ENCODE data around the gene GTF3C5.
A peak's percentile ranks its signal among the peaks of the same experiment; 100 is the strongest.

The GTF3C5 gene

GRCh38 chr9:133032171-133032570 is 1.4 kb downstream of the GTF3C5 start:
- DNase-seq, result no peak

GRCh38 chr9:133035669-133036068 is 4.9 kb downstream of the GTF3C5 start:
- DNase-seq, result no peak

GRCh38 chr9:133037775-133038515 is 7.1 kb downstream of the GTF3C5 start:
- no peak for DNase-seq

- DNase-seq, result peak; percentile 60 to 70
Measured at GRCh38 chr9:133040892-133041479, 10.2 kb downstream of the GTF3C5 start.

GRCh38 chr9:133041958-133042357 is 11.2 kb downstream of the GTF3C5 start:
- DNase-seq, result no peak

GRCh38 chr9:133042676-133043075 is 11.9 kb downstream of the GTF3C5 start:
- DNase-seq, result no peak

GRCh38 chr9:133043449-133044035 is 12.7 kb downstream of the GTF3C5 start:
- no peak for DNase-seq

- DNase-seq, result no peak
Measured at GRCh38 chr9:133044125-133044524, 13.3 kb downstream of the GTF3C5 start.

GRCh38 chr9:133044661-133045060 is 13.9 kb downstream of the GTF3C5 start:
- DNase-seq, result no peak

GRCh38 chr9:133045132-133045531 is 14.3 kb downstream of the GTF3C5 start:
- no peak for DNase-seq

GRCh38 chr9:133046196-133046899 is 15.6 kb downstream of the GTF3C5 start:
- no peak for DNase-seq

GRCh38 chr9:133046900-133047295 is 16.1 kb downstream of the GTF3C5 start:
- DNase-seq, result no peak

GRCh38 chr9:133048595-133048994 is 17.8 kb downstream of the GTF3C5 start:
- DNase-seq, result peak in 1 of 2 experiments; percentile 37

GRCh38 chr9:133049043-133049442 is 18.2 kb downstream of the GTF3C5 start:
- no peak for DNase-seq

- DNase-seq, result no peak
Measured at GRCh38 chr9:133050142-133050541, 19.3 kb downstream of the GTF3C5 start.

GRCh38 chr9:133050781-133051180 is 20.0 kb downstream of the GTF3C5 start:
- DNase-seq, result no peak

GRCh38 chr9:133051281-133051900 is 20.6 kb downstream of the GTF3C5 start:
- no peak for DNase-seq

- no peak for DNase-seq
Measured at GRCh38 chr9:133051966-133052539, 21.3 kb downstream of the GTF3C5 start.

GRCh38 chr9:133054194-133054890 is 23.5 kb downstream of the GTF3C5 start:
- DNase-seq, result no peak

GRCh38 chr9:133054966-133055365 is 24.2 kb downstream of the GTF3C5 start:
- DNase-seq, result no peak

GRCh38 chr9:133055788-133056420 is 25.1 kb downstream of the GTF3C5 start:
- no peak for DNase-seq

GRCh38 chr9:133056533-133056932 is 25.7 kb downstream of the GTF3C5 start:
- DNase-seq, result no peak

Measured in activated T-cell treated with anti-CD3 and anti-CD28 coated beads, Interleukin-2, amount 50 U/mL, for 48 hours (primary cell).